ENCODE data around the gene OSBPL2. TPM values are rescaled to one million over a fixed set of nuclear protein-coding genes. Genes with fewer than 3 reads are reported as not detected.

The OSBPL2 gene
- total and polyA plus RNA-seq, 2 donors (not counting 1 experiment from before 2014, with no cell fraction given), result 28.1 to 74.3 TPM

DNA sequence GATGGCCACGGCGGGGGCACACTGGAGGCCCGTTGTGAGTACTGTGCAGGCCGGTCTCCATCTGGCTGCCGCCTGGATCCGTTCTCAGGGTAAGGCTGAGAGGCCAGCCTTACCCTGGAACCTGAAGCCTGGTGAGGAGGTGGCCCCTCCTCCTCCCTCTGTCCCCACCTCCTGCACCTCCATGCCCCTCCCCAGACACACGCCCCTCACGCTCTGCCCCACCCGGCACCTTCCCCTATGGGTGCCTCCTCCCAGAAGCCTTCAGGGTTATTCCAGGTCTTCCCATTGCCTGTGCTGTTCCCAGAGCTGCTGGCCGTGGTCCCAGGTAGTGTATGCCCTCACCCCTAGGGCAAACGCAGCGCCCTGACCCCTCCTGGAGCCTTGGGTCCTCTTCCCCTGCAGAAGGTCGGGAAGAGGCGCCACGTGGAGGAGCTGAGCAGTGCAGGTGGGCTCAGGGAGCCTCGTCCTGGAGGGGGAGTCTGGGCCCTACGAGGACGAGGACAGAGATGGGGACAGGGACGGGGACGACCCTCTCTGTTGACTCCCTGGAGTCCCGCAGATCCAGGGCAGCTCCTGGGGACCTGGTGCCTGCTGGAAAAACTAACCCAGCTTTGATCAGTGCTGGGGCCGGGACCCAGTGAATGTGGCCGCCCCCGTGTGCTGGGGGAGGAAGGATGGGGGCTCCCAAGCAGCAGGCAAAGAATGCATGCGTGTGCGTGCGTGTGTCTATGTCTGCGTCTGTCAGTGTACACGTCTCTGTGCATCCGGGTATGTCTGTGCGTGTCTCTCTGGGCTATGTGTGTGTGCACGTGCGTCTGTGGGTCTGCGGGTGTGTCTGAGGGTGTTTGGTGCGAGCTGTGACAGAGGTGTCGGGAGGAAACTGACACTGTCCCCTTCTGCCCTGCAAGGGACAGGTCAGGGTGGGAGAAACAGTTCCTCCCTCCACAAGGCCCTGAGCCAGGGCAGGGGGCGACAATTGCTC, 10.1 kb upstream of the OSBPL2 start:
- intact Hi-C loops (cut with micrococcal nuclease), result no loop called here

More for the DNA sequence above, 10.1 kb upstream of the OSBPL2 start:
- Histone ChIP-seq H3K9me3 (ENCODE audit: control extremely low read depth in 1 of 3, control insufficient read depth in 2 of 3, insufficient read depth in 1 of 3, low read length in 2 of 3) (peaks cover 0 to 11% (median 0%) of the 10 kb centered on the region in 3 donors), H3K27me3 (replicated peaks in 1 of 4; ENCODE audit: control extremely low read depth in 1 of 4, control insufficient read depth in 3 of 4, insufficient read depth in 4 of 4, low read length in 3 of 4) (peaks cover 0 to 27% (median 2%) of the 10 kb centered on the region in 4 experiments), H3K4me3 (ENCODE audit: control extremely low read depth in 1 of 5, extremely low read depth in 1 of 5, insufficient read depth in 1 of 5, low read depth in 2 of 5, low read length in 4 of 5) (no peak overlapping the region), H3K4me2 (replicated peaks; ENCODE audit: low read depth, low read length, poor library complexity, severe bottlenecking) (no peak overlapping the region), H3K9ac (ENCODE audit: low read length) (no peak overlapping the region), H3K4me1 (ENCODE audit: control insufficient read depth in 2 of 2, insufficient read depth in 2 of 2, low read length in 2 of 2) (no peaks in the 10 kb centered on the region), H4K20me1 (ENCODE audit: control insufficient read depth, insufficient read depth, low read length, poor library complexity, severe bottlenecking) (no peaks in the 10 kb centered on the region), H2AFZ (ENCODE audit: insufficient read depth, low read depth, low read length, poor library complexity, severe bottlenecking) (no peak overlapping the region), H3K79me2 (ENCODE audit: control insufficient read depth, insufficient read depth, low read length) (no peaks in the 10 kb centered on the region), H3K36me3 (replicated peaks in 1 of 2; ENCODE audit: control extremely low read depth in 1 of 2, control insufficient read depth in 1 of 2, extremely low read depth in 1 of 2, insufficient read depth in 2 of 2, low read length in 1 of 2) (no peaks in the 10 kb centered on the region), H3K27ac (ENCODE audit: low read length in 2 of 2) (no peak overlapping the region)
- Mint-ChIP-seq H3K27ac (no peak overlapping the region), H3K4me1 (no peaks in the 10 kb centered on the region), H3K4me3 (no peak overlapping the region), H3K9me3 (ENCODE audit: insufficient read depth) (no peaks in the 10 kb centered on the region), H3K27me3 (peaks cover 18% of the 10 kb centered on the region)
- POLR2A ChIA-PET, result no interaction called here
- CTCF ChIA-PET, result no interaction called here
- TF ChIP-seq, protein P1, sequence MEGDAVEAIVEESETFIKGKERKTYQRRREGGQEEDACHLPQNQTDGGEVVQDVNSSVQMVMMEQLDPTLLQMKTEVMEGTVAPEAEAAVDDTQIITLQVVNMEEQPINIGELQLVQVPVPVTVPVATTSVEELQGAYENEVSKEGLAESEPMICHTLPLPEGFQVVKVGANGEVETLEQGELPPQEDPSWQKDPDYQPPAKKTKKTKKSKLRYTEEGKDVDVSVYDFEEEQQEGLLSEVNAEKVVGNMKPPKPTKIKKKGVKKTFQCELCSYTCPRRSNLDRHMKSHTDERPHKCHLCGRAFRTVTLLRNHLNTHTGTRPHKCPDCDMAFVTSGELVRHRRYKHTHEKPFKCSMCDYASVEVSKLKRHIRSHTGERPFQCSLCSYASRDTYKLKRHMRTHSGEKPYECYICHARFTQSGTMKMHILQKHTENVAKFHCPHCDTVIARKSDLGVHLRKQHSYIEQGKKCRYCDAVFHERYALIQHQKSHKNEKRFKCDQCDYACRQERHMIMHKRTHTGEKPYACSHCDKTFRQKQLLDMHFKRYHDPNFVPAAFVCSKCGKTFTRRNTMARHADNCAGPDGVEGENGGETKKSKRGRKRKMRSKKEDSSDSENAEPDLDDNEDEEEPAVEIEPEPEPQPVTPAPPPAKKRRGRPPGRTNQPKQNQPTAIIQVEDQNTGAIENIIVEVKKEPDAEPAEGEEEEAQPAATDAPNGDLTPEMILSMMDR (IDR thresholded peaks at IDR 0.05), result no peak
- no peak for TF ChIP-seq EZH2 (IDR thresholded peaks at IDR 0.05; ENCODE audit: borderline replicate concordance, insufficient read depth, low read depth, low read length, poor library complexity, severe bottlenecking)
- DNase-seq (no peak), ATAC-seq (ENCODE audit: low read depth) (no peak)
- WGBS (ENCODE audit: insufficient coverage), result 62% methylated on average over 36 of the region's 37 CpGs
